H1 (cell line): ENCODE results near the gene CEBPZ. TPM values are rescaled to one million over a fixed set of nuclear protein-coding genes. Genes with fewer than 3 reads are reported as not detected.

Source experiments
- CTCF ChIA-PET: fragments of 300-600 bp; sonication (Branson Sonifier 250); formaldehyde crosslinking; loops from one replicate; lab custom pipeline; 2021; ENCODE audit not compliant: partially characterized antibody; lab: Charles Lee
- POLR2A ChIA-PET: fragments of 300-600 bp; sonication (Branson Sonifier 250); formaldehyde crosslinking; loops from one replicate; lab custom pipeline; 2021; ENCODE audit warnings: inconsistent platforms; ENCODE audit not compliant: partially characterized antibody; lab: Charles Lee
- DNase-seq, 2 experiments: peaks; one replicate each; pipeline versions ENCODE4 v3.0.0 to v3.0.0-alpha.2; 2010 to 2022; ENCODE audit warnings: low spot score in 2 of 2, low read depth in 1 of 2, mixed read lengths in 1 of 2
- FAIRE-seq: peaks from 2 replicates; lab custom pipeline; 2011; peaks lifted over from hg19 to GRCh38; lab: Jason Lieb, UNC
- H2AFZ ChIP-seq: 2 replicates; pipeline ENCODE4 v1.8.1; 2012; ENCODE audit warnings: low read length, inconsistent platforms
- H2AK5ac ChIP-seq: 2 replicates; pipeline ENCODE4 v1.6.1; 2013; ENCODE audit warnings: low read depth, low read length
- H2BK120ac ChIP-seq: replicated peaks from 2 replicates; pipeline ENCODE3; 2013; ENCODE audit warnings: low read depth, low read length, inconsistent platforms
- H2BK12ac ChIP-seq: 2 replicates; pipeline ENCODE4 v1.6.1; 2013; ENCODE audit warnings: low read depth, low read length
- H2BK15ac ChIP-seq: 2 replicates; pipeline ENCODE4 v1.6.1; 2013; ENCODE audit warnings: low read length
- H2BK20ac ChIP-seq: 2 replicates; pipeline ENCODE4 v1.6.1; 2013; ENCODE audit warnings: low read length
- H2BK5ac ChIP-seq: 2 replicates; pipeline ENCODE4 v1.6.1; 2013; ENCODE audit warnings: low read depth, low read length
- H3K14ac ChIP-seq: 2 replicates; pipeline ENCODE4 v1.6.1; 2013; ENCODE audit warnings: inconsistent platforms; ENCODE audit not compliant: insufficient read length
- H3K18ac ChIP-seq: 2 replicates; pipeline ENCODE4 v1.6.1; 2013; ENCODE audit warnings: low read length; ENCODE audit errors: extremely low read depth
- H3K23ac ChIP-seq: 2 replicates; pipeline ENCODE4 v1.6.1; 2013; ENCODE audit warnings: inconsistent platforms; ENCODE audit not compliant: insufficient read length
- H3K23me2 ChIP-seq: 2 replicates; pipeline ENCODE4 v1.6.1; 2013; ENCODE audit warnings: low read depth, low read length
- H3K27ac ChIP-seq: 2 replicates; pipeline ENCODE4 v1.6.1; 2011; ENCODE audit warnings: low read depth, low read length, inconsistent platforms
- H3K27me3 ChIP-seq, 4 experiments: replicated peaks in 1 of 4; 1 replicate in 1 of 4; 2 replicates in 3 of 4; pipeline versions ENCODE4 v1.6.1 to v1.8.1; 2011 to 2013; ENCODE audit warnings: low read length in 3 of 4, mild to moderate bottlenecking in 3 of 4, inconsistent platforms in 2 of 4, mixed read lengths in 2 of 4, moderate library complexity in 1 of 4; ENCODE audit not compliant: control insufficient read depth in 3 of 4, insufficient read depth in 3 of 4; ENCODE audit errors: extremely low read depth in 1 of 4
- H3K36me3 ChIP-seq, 4 experiments: 2 replicates each; pipeline versions ENCODE4 v1.6.1 to v1.8.1; 2011 to 2013; ENCODE audit warnings: mild to moderate bottlenecking in 4 of 4, low read length in 3 of 4, moderate library complexity in 2 of 4, control low read depth in 1 of 4, inconsistent platforms in 1 of 4; ENCODE audit not compliant: insufficient read depth in 4 of 4, control insufficient read depth in 2 of 4
- H3K4ac ChIP-seq: replicated peaks from 2 replicates; pipeline ENCODE3; 2013; ENCODE audit warnings: low read length, low read depth, mixed read lengths, inconsistent platforms; ENCODE audit not compliant: insufficient read length
- H3K4me1 ChIP-seq, 4 experiments: replicated peaks in 1 of 4; 1 replicate in 1 of 4; 2 replicates in 3 of 4; pipeline versions ENCODE4 v1.6.1 to v1.8.1; 2011 to 2013; ENCODE audit warnings: low read length in 3 of 4, inconsistent platforms in 2 of 4, mixed read lengths in 1 of 4; ENCODE audit not compliant: insufficient read depth in 4 of 4, control insufficient read depth in 3 of 4
- H3K4me2 ChIP-seq, 2 experiments: 2 replicates each; pipeline versions ENCODE4 v1.6.1 to v1.8.1; 2011 to 2013; ENCODE audit warnings: low read depth in 2 of 2, low read length in 2 of 2, control low read depth in 1 of 2, inconsistent platforms in 1 of 2, mild to moderate bottlenecking in 1 of 2; ENCODE audit not compliant: insufficient read depth in 1 of 2
- H3K4me3 ChIP-seq, 4 experiments: fragments of 200-600, 300-600 bp in 1 of 4; sonication (generic), shearing (Covaris generic), sonication (Bioruptor Twin) in 1 of 4; 2 replicates each; pipeline versions ENCODE4 v1.5.1 to v1.8.1; 2011 to 2016; ENCODE audit warnings: low read length in 4 of 4, low read depth in 3 of 4, control low read depth in 2 of 4, inconsistent platforms in 2 of 4, mild to moderate bottlenecking in 2 of 4, mixed read lengths in 1 of 4, moderate library complexity in 1 of 4; ENCODE audit not compliant: insufficient read depth in 2 of 4; ENCODE audit errors: extremely low read depth in 1 of 4
- H3K56ac ChIP-seq: replicated peaks from 2 replicates; pipeline ENCODE3; 2013; ENCODE audit warnings: low read depth, mild to moderate bottlenecking, mixed read lengths, low read length, inconsistent platforms; ENCODE audit not compliant: insufficient read length
- H3K79me1 ChIP-seq: 2 replicates; pipeline ENCODE4 v1.6.1; 2013; ENCODE audit warnings: low read depth, low read length, control low read depth
- H3K79me2 ChIP-seq, 2 experiments: 2 replicates each; pipeline versions ENCODE4 v1.6.1 to v1.8.1; 2012 to 2013; ENCODE audit warnings: low read length in 2 of 2, mild to moderate bottlenecking in 2 of 2, inconsistent platforms in 1 of 2; ENCODE audit not compliant: insufficient read depth in 2 of 2, control insufficient read depth in 1 of 2
- H3K9ac ChIP-seq, 4 experiments: replicated peaks in 1 of 4; 1 replicate in 1 of 4; 2 replicates in 3 of 4; pipeline versions ENCODE4 v1.6.1 to v1.8.1; 2011 to 2013; ENCODE audit warnings: low read depth in 3 of 4, low read length in 3 of 4, control low read depth in 2 of 4, mild to moderate bottlenecking in 2 of 4, moderate library complexity in 2 of 4, inconsistent platforms in 1 of 4; ENCODE audit errors: extremely low read depth in 1 of 4
- H3K9me3 ChIP-seq, 2 experiments: 2 replicates each; pipeline versions ENCODE4 v1.6.1 to v1.8.1; 2012 to 2013; ENCODE audit warnings: mild to moderate bottlenecking in 2 of 2, moderate library complexity in 2 of 2, control low read depth in 1 of 2, inconsistent platforms in 1 of 2, low read depth in 1 of 2, low read length in 1 of 2, mixed read lengths in 1 of 2; ENCODE audit not compliant: insufficient read depth in 2 of 2
- H4K20me1 ChIP-seq, 2 experiments: replicated peaks in 1 of 2; 2 replicates each; pipeline versions ENCODE3 to v1.8.1; 2011 to 2013; ENCODE audit warnings: inconsistent platforms in 2 of 2, low read length in 2 of 2, mild to moderate bottlenecking in 1 of 2; ENCODE audit not compliant: insufficient read depth in 2 of 2, control insufficient read depth in 1 of 2
- H4K5ac ChIP-seq: 2 replicates; pipeline ENCODE4 v1.6.1; 2013; ENCODE audit warnings: low read length, low read depth, mixed read lengths, inconsistent platforms; ENCODE audit not compliant: insufficient read length
- H4K8ac ChIP-seq: 2 replicates; pipeline ENCODE4 v1.8.0; 2013; ENCODE audit warnings: mild to moderate bottlenecking, moderate library complexity, low read length, inconsistent platforms; ENCODE audit not compliant: insufficient read depth; ENCODE audit errors: extremely low read depth
- H4K91ac ChIP-seq: replicated peaks from 2 replicates; pipeline ENCODE3; 2013; ENCODE audit warnings: low read length, mixed read lengths, inconsistent platforms; ENCODE audit not compliant: insufficient read length
- YY1 ChIP-seq: IDR thresholded peaks from 2 replicates; pipeline ENCODE4 v1.6.1; 2011; ENCODE audit warnings: low read depth, mild to moderate bottlenecking, low read length
- WGBS, 2 experiments: shearing (Covaris generic) in 1 of 2; methylation state at CpG; one replicate each; pipeline versions ENCODE4 v1.1.6 to v1.1.7; 2013 to 2015; ENCODE audit warnings: low lambda C conversion rate in 2 of 2, mixed read lengths in 2 of 2, inconsistent platforms in 1 of 2, low coverage in 1 of 2, missing lambda C conversion rate in 1 of 2; ENCODE audit not compliant: insufficient replicate concordance in 2 of 2, insufficient coverage in 1 of 2, insufficient read length in 1 of 2; ENCODE audit errors: extremely low coverage in 1 of 2, missing lambda C conversion rate in 1 of 2; 5-methylcytosine and 5-hydroxymethylcytosine counted together
- polyA plus RNA-seq, 7 experiments: library from polyadenylated mRNA; depleted of rRNA in 3 of 7; stranded (reverse) in 5 of 7; unstranded in 2 of 7; fragments of >200 nt in 5 of 7; fragments of 200-250 nt in 2 of 7; gene quantifications; 1 replicate in 5 of 7; 2 replicates in 1 of 7; 4 replicates in 1 of 7; pipeline versions ENCODE4 v1.2.1 to v1.2.3, GENCODE V29; 2011 to 2013; ENCODE audit warnings: missing spikeins in 2 of 7, mixed read lengths in 2 of 7
- total RNA-seq: library from RNA; stranded (reverse); fragmentation: NEBNext Ultra II Directional; extraction: Animal tissue kit (Norgen Biotek cat#: 25700); gene quantifications from 2 replicates; pipeline ENCODE4 v1.2.1, GENCODE V29; 2021

Gene CEBPZ
- total and polyA plus RNA-seq, 2 of the 8 experiments (the other 6 are each of a cell fraction or from before 2014, with no cell fraction given), result 19.1 to 201 TPM

GRCh38 chr2:37263839-37264238, 32.4 kb upstream of the CEBPZ start:
- Histone ChIP-seq H3K79me2 (no peaks in the 10 kb centered on the region), H3K18ac (no peak overlapping the region), H3K56ac (no peak overlapping the region), H2BK5ac (no peak overlapping the region), H3K14ac (no peak overlapping the region), H3K23ac (no peak overlapping the region), H3K23me2 (no peaks in the 10 kb centered on the region), H3K9ac (no peak overlapping the region), H2AFZ (no peak overlapping the region), H2BK12ac (no peak overlapping the region), H3K27me3 (no peaks in the 10 kb centered on the region), H2BK20ac (no peak overlapping the region), H2AK5ac (no peak overlapping the region), H3K36me3 (peaks cover 5 to 30% (median 14%) of the 10 kb centered on the region in 4 experiments; a peak in 5 of 8 replicates), H4K20me1 (no peaks in the 10 kb centered on the region), H3K4me2 (no peak overlapping the region), H3K4me1 (no peaks in the 10 kb centered on the region), H2BK15ac (no peak overlapping the region), H4K5ac (no peak overlapping the region), H2BK120ac (no peak overlapping the region), H3K79me1 (no peaks in the 10 kb centered on the region), H3K4ac (no peak overlapping the region), H4K91ac (no peak overlapping the region), H4K8ac (no peak overlapping the region), H3K9me3 (no peaks in the 10 kb centered on the region), H3K4me3 (no peak overlapping the region), H3K27ac (no peak overlapping the region)
- CTCF ChIA-PET, result interaction anchor here (0.7 to 3.9 kb wide), 6 partner anchors 47 to 461 kb away, joined by 3 to 12 read pairs (median 4); partner anchors contain the start of gene SULT6B1
- FAIRE-seq, result peak; percentile 42
- POLR2A ChIA-PET, result no interaction called here
- DNase-seq, result no peak
- WGBS, 2 experiments, result 79% methylated on average over 2 of the region's 2 CpGs; no CpG with 5 or more reads in 1 of the 2 experiments
- no peak for TF ChIP-seq YY1
